CD4-positive, alpha-beta T cell treated with Interleukin-17A for 1 hour (primary cell): ENCODE measurements around the gene PLSCR5.

Experiments
- DNase-seq: peaks from one replicate; pipeline ENCODE4 v3.0.0-alpha.2; 2020

PLSCR5 gene

DNA sequence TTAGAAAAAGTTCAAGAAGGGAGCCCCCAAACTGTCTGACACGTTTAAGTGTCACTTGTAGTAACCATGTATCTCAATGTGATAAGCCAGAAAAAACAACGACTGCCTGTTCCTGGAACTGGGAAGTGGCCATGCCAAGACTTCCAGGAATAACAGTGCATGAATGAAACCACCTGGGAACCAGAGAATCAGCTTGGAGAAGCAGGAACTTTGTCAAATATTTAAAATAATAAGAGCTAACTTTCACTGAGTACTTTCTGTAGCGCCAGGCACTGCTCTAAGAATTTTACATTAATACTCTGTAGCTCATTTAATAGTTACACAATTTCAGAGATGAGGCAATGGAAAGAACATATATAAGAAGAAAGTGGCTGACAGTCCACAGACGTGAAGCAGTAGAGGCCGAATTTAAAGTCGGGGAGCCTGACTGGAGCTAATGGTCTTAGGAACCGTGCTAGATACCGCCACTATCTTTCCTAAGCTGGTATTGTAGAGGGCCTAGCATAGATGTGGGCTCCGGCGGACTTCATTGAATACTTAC is 61.6 kb downstream of the PLSCR5 start:
- no peak for DNase-seq

- DNase-seq = no peak
Measured at GRCh38 chr3:146542978-146543377, 62.2 kb downstream of the PLSCR5 start.

- DNase-seq = no peak
Measured at GRCh38 chr3:146542179-146542578, 63.0 kb downstream of the PLSCR5 start.

GRCh38 chr3:146540978-146541377 is 64.2 kb downstream of the PLSCR5 start:
- DNase-seq = no peak

DNA sequence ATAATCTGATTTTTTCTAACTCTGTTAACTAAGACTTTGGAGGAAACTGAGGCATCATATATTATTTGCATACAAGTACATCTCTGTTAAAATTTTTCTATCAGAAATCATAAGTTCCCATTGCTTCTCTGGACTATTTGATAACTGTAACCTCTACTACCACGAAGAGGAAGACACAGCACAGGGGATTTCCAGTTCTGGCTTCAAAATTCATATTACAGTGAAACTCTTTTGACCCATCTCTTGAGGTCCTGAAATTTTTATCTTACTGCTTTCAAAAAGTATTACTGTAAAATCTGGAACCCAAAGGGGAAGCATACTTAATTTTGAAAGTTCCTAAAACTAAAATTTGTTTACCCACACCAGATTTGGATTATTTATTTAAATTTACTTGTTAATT is 64.9 kb downstream of the PLSCR5 start:
- DNase-seq = peak; percentile 16

GRCh38 chr3:146539315-146539714 is 65.8 kb downstream of the PLSCR5 start:
- DNase-seq = no peak

DNA sequence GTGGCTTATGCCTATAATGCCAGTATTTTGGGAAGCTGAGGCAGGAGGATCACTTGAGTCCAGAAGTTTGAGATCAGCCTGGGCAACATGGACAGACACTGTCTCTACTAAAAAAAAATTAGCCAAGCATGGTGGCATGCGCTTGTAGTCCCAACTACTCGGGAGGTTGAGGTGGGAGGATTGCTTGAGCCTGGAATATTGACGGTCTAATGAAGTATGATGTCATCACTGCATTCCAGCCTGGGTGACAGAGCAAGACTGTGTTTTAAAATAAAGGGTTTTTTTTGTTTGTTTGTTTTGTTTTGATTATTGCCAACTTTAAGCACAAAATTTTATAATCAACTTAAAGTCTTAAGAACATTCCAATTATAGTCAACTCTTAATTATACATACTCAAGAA is 67.5 kb downstream of the PLSCR5 start:
- no peak for DNase-seq

GRCh38 chr3:146536681-146537080 is 68.5 kb downstream of the PLSCR5 start:
- no peak for DNase-seq
